ENCODE data around the gene PAK2. TPM values are rescaled to one million over a fixed set of nuclear protein-coding genes. Genes with fewer than 3 reads are reported as not detected.
"Not testable (repeated sequence)": the region's sequence is repeated elsewhere in the genome, so short reads cannot be mapped to it uniquely, and the experiment has no call there.

The PAK2 gene
- 36.1 and 44.6 TPM in 2 replicates for total RNA-seq (2014; rRNA removed; shearing (Covaris generic))

- peak; percentile 95 for DNase-seq (ENCODE audit: low read depth)
Measured at GRCh38 chr3:196739671-196740480, at the start of gene PAK2. PAK2 (plus strand) TSS chr3:196739857; CDS start chr3:196782647, 42,790 bp downstream.

GRCh38 chr3:196689941-196690660 lies 49.6 kb upstream of the PAK2 start:
- no peak for DNase-seq (ENCODE audit: low read depth)

- DNase-seq (ENCODE audit: low read depth), result no peak
Measured at GRCh38 chr3:196691386-196691785, 48.3 kb upstream of the PAK2 start.

- DNase-seq (ENCODE audit: low read depth), result no peak
Measured at GRCh38 chr3:196694202-196694638, 45.4 kb upstream of the PAK2 start.

GRCh38 chr3:196694941-196695848 lies 44.5 kb upstream of the PAK2 start:
- no peak for DNase-seq (ENCODE audit: low read depth)

- no peak for DNase-seq (ENCODE audit: low read depth)
Measured at GRCh38 chr3:196695849-196696226, 43.8 kb upstream of the PAK2 start.

- no peak for DNase-seq (ENCODE audit: low read depth)
Measured at GRCh38 chr3:196697270-196697669, 42.4 kb upstream of the PAK2 start.

GRCh38 chr3:196699749-196700148 lies 39.9 kb upstream of the PAK2 start:
- DNase-seq (ENCODE audit: low read depth), result no peak

- DNase-seq (ENCODE audit: low read depth), result no peak
Measured at GRCh38 chr3:196700801-196701200, 38.9 kb upstream of the PAK2 start.

GRCh38 chr3:196706327-196706726 lies 33.3 kb upstream of the PAK2 start:
- DNase-seq (ENCODE audit: low read depth), result no peak

GRCh38 chr3:196706731-196707130 lies 32.9 kb upstream of the PAK2 start:
- no peak for DNase-seq (ENCODE audit: low read depth)

GRCh38 chr3:196707566-196707965 lies 32.1 kb upstream of the PAK2 start:
- DNase-seq (ENCODE audit: low read depth), result no peak

GRCh38 chr3:196708467-196708866 lies 31.2 kb upstream of the PAK2 start:
- DNase-seq (ENCODE audit: low read depth), result peak; percentile 21

GRCh38 chr3:196711838-196712513 lies 27.7 kb upstream of the PAK2 start, which contains the start of the genes CEP19 and PIGX:
CEP19 (minus strand) TSS chr3:196712250; CDS start chr3:196708657, 3,593 bp downstream.
PIGX (plus strand) TSS chr3:196712377.
- peak; percentile 91 for DNase-seq (ENCODE audit: low read depth)

- no peak for DNase-seq (ENCODE audit: low read depth)
Measured at GRCh38 chr3:196712514-196713413, 26.9 kb upstream of the PAK2 start.

- DNase-seq (ENCODE audit: low read depth), result not testable (repeated sequence)
Measured at GRCh38 chr3:196717162-196717561, 22.5 kb upstream of the PAK2 start.

- DNase-seq (ENCODE audit: low read depth), result no peak
Measured at GRCh38 chr3:196721097-196721496, 18.6 kb upstream of the PAK2 start.

- peak; percentile 63 for DNase-seq (ENCODE audit: low read depth)
Measured at GRCh38 chr3:196726788-196727675, 12.6 kb upstream of the PAK2 start.

- no peak for DNase-seq (ENCODE audit: low read depth)
Measured at GRCh38 chr3:196735751-196736150, 3.9 kb upstream of the PAK2 start.

Measured in Daoy (cell line).